Measurements from ENCODE around the gene ARHGAP42.

The ARHGAP42 gene

DNA sequence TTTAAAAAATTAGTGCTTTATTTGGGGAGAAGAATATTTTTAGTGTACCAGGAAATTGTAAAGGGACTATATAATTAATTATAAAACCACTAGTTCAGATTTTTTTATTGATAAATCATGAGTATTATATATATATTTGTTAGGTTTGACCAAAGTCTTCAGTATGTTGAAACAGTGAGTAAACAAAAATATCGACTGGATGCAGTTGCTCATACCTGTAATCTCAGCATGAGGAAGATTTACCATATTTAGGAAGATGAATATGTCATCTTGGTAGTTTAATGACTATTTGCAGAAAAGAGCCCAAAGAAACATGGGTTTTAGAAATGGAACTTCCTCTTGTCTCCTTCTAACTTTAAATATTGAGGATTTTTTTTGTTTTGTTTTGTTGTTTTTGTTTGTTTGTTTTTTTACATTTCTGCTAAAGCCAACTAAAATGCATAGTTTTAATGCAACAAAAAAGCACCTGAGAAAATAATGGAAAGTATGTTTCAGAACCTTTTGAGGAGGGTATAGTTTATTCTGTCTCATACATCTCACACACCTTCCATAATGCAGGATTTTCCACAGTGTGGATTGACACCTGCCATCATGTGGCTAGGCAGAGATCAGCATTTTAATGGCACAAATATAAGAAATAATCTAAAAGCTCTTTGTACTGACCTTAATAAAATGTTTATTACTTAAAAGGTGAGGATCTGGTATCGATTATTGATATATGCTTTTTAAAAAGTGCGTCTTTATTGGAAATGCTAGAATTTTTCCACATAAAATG lies 114.3 kb downstream of the ARHGAP42 start:
- TF ChIP-seq TOX (CRISPR knock-in tag; IDR thresholded peaks at IDR 0.05; ENCODE audit: borderline replicate concordance) = no peak
- no peak for ATAC-seq

DNA sequence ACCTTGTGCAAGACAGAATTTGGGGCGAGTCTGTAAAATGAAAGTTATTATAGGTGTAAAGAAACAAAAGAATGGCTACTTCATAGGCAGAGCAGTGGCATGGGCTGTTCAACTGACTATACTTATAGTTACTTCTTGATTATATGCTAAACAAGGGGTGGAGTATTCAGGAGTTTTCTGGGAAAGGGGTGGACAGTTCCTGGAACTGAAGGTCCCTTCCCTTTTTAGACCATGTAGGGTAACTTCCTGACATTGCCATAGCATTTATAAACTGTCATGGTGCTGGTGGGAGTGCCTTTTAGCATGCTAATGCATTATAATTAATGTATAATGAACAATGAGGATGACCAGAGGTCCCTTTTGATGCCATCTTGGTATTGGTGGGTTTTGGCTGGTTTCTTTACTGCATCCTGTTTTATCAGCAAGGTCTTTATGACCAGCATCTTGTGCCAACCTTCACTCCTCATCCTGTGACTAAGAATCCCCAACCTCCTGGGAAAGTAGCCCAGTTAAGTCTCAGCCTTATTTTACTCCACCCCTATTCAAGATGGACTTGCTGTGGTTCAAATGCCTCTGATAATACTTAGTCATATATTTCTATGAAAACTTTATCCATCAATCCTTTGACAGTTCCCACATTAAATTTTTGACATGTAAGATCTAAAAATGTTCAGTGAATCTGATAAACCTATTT lies 118.6 kb downstream of the ARHGAP42 start:
- TF ChIP-seq, protein P1, sequence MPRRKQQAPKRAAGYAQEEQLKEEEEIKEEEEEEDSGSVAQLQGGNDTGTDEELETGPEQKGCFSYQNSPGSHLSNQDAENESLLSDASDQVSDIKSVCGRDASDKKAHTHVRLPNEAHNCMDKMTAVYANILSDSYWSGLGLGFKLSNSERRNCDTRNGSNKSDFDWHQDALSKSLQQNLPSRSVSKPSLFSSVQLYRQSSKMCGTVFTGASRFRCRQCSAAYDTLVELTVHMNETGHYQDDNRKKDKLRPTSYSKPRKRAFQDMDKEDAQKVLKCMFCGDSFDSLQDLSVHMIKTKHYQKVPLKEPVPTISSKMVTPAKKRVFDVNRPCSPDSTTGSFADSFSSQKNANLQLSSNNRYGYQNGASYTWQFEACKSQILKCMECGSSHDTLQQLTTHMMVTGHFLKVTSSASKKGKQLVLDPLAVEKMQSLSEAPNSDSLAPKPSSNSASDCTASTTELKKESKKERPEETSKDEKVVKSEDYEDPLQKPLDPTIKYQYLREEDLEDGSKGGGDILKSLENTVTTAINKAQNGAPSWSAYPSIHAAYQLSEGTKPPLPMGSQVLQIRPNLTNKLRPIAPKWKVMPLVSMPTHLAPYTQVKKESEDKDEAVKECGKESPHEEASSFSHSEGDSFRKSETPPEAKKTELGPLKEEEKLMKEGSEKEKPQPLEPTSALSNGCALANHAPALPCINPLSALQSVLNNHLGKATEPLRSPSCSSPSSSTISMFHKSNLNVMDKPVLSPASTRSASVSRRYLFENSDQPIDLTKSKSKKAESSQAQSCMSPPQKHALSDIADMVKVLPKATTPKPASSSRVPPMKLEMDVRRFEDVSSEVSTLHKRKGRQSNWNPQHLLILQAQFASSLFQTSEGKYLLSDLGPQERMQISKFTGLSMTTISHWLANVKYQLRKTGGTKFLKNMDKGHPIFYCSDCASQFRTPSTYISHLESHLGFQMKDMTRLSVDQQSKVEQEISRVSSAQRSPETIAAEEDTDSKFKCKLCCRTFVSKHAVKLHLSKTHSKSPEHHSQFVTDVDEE (CRISPR knock-in tag; IDR thresholded peaks at IDR 0.05) = no peak
- TF ChIP-seq ZC3H10 (CRISPR knock-in tag; IDR thresholded peaks at IDR 0.05) (no peak), OSR1 (CRISPR knock-in tag; IDR thresholded peaks at IDR 0.05) (no peak), TOX (CRISPR knock-in tag; IDR thresholded peaks at IDR 0.05; ENCODE audit: borderline replicate concordance) (no peak), ZNF565 (CRISPR knock-in tag; conservative IDR thresholded peaks at IDR 0.05; ENCODE audit: low read depth) (no peak), ZFP30 (CRISPR knock-in tag; IDR thresholded peaks at IDR 0.05) (no peak), ARNTL (CRISPR knock-in tag; IDR thresholded peaks at IDR 0.05; ENCODE audit: borderline replicate concordance, low read depth) (no peak), ZNF8 (CRISPR knock-in tag; IDR thresholded peaks at IDR 0.05) (no peak), RARB (CRISPR knock-in tag; IDR thresholded peaks at IDR 0.05) (no peak)
- TF ChIP-seq, protein P2, sequence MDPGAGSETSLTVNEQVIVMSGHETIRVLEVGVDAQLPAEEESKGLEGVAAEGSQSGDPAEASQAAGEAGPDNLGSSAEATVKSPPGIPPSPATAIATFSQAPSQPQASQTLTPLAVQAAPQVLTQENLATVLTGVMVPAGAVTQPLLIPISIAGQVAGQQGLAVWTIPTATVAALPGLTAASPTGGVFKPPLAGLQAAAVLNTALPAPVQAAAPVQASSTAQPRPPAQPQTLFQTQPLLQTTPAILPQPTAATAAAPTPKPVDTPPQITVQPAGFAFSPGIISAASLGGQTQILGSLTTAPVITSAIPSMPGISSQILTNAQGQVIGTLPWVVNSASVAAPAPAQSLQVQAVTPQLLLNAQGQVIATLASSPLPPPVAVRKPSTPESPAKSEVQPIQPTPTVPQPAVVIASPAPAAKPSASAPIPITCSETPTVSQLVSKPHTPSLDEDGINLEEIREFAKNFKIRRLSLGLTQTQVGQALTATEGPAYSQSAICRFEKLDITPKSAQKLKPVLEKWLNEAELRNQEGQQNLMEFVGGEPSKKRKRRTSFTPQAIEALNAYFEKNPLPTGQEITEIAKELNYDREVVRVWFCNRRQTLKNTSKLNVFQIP (CRISPR knock-in tag; IDR thresholded peaks at IDR 0.05; ENCODE audit: borderline replicate concordance, low read depth) = no peak
- TF ChIP-seq, protein P3, sequence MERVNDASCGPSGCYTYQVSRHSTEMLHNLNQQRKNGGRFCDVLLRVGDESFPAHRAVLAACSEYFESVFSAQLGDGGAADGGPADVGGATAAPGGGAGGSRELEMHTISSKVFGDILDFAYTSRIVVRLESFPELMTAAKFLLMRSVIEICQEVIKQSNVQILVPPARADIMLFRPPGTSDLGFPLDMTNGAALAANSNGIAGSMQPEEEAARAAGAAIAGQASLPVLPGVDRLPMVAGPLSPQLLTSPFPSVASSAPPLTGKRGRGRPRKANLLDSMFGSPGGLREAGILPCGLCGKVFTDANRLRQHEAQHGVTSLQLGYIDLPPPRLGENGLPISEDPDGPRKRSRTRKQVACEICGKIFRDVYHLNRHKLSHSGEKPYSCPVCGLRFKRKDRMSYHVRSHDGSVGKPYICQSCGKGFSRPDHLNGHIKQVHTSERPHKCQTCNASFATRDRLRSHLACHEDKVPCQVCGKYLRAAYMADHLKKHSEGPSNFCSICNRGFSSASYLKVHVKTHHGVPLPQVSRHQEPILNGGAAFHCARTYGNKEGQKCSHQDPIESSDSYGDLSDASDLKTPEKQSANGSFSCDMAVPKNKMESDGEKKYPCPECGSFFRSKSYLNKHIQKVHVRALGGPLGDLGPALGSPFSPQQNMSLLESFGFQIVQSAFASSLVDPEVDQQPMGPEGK (CRISPR knock-in tag; IDR thresholded peaks at IDR 0.05; ENCODE audit: borderline replicate concordance) = no peak
- TF ChIP-seq, protein P4, sequence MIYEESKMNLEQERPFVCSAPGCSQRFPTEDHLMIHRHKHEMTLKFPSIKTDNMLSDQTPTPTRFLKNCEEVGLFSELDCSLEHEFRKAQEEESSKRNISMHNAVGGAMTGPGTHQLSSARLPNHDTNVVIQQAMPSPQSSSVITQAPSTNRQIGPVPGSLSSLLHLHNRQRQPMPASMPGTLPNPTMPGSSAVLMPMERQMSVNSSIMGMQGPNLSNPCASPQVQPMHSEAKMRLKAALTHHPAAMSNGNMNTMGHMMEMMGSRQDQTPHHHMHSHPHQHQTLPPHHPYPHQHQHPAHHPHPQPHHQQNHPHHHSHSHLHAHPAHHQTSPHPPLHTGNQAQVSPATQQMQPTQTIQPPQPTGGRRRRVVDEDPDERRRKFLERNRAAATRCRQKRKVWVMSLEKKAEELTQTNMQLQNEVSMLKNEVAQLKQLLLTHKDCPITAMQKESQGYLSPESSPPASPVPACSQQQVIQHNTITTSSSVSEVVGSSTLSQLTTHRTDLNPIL (CRISPR knock-in tag; IDR thresholded peaks at IDR 0.05; ENCODE audit: low read depth) = no peak

DNA sequence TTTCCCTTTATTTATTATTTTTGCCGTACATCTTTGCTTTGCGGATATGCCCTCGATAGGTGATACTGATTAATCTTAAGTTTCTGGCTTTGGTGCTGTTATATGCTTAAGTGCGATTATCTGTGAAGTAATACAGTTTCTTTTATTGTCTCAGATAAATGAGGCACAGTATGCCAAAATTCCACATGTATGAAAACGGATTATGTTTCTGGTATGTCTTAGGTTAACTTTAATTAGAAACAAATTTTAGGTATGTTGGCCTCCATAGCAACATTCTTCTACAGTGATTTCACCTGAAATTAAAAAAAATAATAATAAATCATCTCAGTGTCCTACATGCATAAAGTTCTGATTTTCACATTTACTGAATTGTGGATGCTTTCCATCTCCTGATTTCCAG lies 119.2 kb downstream of the ARHGAP42 start:
- ATAC-seq = no peak
- TF ChIP-seq, protein P4 (CRISPR knock-in tag; IDR thresholded peaks at IDR 0.05; ENCODE audit: low read depth) = no peak
- TF ChIP-seq OSR1 (CRISPR knock-in tag; IDR thresholded peaks at IDR 0.05) (no peak), BACH2 (CRISPR knock-in tag; IDR thresholded peaks at IDR 0.05; ENCODE audit: borderline replicate concordance) (no peak)
- TF ChIP-seq, protein P3 (CRISPR knock-in tag; IDR thresholded peaks at IDR 0.05; ENCODE audit: borderline replicate concordance) = no peak

More for the DNA sequence above, 118.6 kb downstream of the ARHGAP42 start:
- ATAC-seq = no peak
